ENCODE data around the gene TMPRSS3. TPM values are rescaled to one million over a fixed set of nuclear protein-coding genes. Genes with fewer than 3 reads are reported as not detected.

Gene TMPRSS3
- total RNA-seq, 1 donor from 2014 or later, result not detected

DNA sequence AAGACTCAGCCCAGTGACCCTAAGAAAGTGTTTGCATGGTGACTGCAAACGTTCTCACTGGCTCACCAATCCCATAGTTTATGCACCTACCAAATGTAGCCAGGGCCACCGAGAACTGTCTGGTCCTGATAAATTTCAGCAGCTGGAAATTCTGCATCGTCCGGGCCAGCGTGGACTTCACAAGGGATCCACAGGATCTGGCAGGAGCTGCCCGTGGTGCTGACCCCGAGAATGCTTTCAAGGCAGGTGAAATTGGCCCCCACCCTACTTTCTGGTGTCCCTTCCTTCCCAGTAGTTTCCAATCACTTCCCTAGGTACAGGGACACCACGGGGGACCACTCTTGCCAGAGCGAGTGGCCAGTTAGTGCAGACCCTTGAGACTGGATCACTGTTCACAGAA, 34.0 kb upstream of the TMPRSS3 start:
- H3K4me3 ChIP-seq (ENCODE audit: low read length in 3 of 3), result no peak overlapping the region
- no peak overlapping the region for H3K27ac ChIP-seq (ENCODE audit: low read depth, low read length)
- no peaks in the 10 kb centered on the region for H3K36me3 ChIP-seq (ENCODE audit: control insufficient read depth in 3 of 3, insufficient read depth in 3 of 3, low read length in 3 of 3)
- peaks cover 9 to 25% (median 24%) of the 10 kb centered on the region in 3 donors for H3K27me3 ChIP-seq (ENCODE audit: control insufficient read depth in 3 of 3, insufficient read depth in 3 of 3, low read length in 3 of 3)
- H3K4me1 ChIP-seq (ENCODE audit: control insufficient read depth in 3 of 3, insufficient read depth in 3 of 3, low read length in 3 of 3), result peaks cover 0 to 2% (median 0%) of the 10 kb centered on the region in 3 donors
- peaks cover 4 to 8% (median 7%) of the 10 kb centered on the region in 3 donors for H3K9me3 ChIP-seq (ENCODE audit: control insufficient read depth in 3 of 3, low read length in 3 of 3)
- H3K9ac ChIP-seq (ENCODE audit: low read depth in 1 of 3, low read length in 3 of 3), result no peak overlapping the region

DNA sequence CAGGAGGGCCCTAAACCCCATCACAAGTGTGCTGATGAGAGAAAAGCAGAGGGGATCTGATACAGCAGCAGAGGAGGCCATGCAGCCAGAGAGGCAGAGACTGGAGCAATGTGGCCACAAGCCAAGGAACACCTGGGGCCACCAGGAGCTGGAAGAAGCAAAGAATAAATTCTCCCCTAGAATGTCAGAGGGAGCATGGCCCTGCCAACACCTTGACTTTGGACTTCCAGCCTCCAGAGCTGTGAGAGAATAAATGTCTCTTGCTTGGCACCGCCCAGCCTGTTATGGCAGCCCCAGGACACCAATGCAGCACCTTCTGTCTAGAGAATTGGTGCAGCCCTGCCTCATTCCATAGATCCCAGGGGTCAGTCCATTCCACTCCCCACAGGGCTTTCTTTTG, 33.2 kb upstream of the TMPRSS3 start:
- peaks cover 4 to 8% (median 7%) of the 10 kb centered on the region in 3 donors for H3K9me3 ChIP-seq (ENCODE audit: control insufficient read depth in 3 of 3, low read length in 3 of 3)

DNA sequence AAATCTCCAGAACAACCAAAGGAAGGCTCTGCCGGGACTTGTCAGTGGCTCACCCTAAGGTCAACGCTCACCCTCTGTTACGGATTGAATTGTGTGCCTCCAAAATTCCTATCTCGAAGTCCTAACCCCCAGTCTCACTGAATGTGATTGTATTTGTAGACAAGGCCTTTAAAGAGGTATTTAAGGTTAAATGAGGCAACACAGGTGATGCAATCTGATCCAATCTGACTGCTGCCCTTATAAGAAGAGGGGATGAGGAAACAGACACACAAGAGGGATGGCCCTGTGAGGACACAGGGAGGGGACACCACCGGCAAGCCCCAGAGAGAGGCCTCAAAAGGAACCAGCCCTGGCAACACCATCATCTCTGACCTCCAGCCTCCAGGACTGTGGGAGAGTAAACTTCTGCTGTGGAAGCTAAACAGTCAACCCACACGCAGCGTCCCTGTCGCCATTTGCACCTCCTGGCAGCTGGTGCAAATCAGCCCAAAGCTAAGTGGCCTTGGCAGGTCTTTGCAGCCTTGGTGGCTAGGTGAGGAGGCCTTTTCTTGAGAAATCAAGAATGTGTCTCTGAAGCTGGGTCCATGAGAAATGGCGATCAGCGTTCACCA, 32.1 kb upstream of the TMPRSS3 start:
- peaks cover 9 to 41% (median 31%) of the 10 kb centered on the region in 3 donors for H3K27me3 ChIP-seq (ENCODE audit: control insufficient read depth in 3 of 3, insufficient read depth in 3 of 3, low read length in 3 of 3)
- H3K4me3 ChIP-seq (ENCODE audit: low read length in 3 of 3), result no peak overlapping the region
- peaks cover 4 to 8% (median 4%) of the 10 kb centered on the region in 3 donors for H3K9me3 ChIP-seq (ENCODE audit: control insufficient read depth in 3 of 3, low read length in 3 of 3)
- H3K27ac ChIP-seq (ENCODE audit: low read depth, low read length), result no peak overlapping the region
- H3K9ac ChIP-seq (ENCODE audit: low read depth in 1 of 3, low read length in 3 of 3), result no peak overlapping the region
- H3K36me3 ChIP-seq (ENCODE audit: control insufficient read depth in 3 of 3, insufficient read depth in 3 of 3, low read length in 3 of 3), result no peaks in the 10 kb centered on the region
- peaks cover 0 to 2% (median 0%) of the 10 kb centered on the region in 3 donors for H3K4me1 ChIP-seq (ENCODE audit: control insufficient read depth in 3 of 3, insufficient read depth in 3 of 3, low read length in 3 of 3)

More for the DNA sequence above, 33.2 kb upstream of the TMPRSS3 start:
- Histone ChIP-seq H3K36me3 (ENCODE audit: control insufficient read depth in 3 of 3, insufficient read depth in 3 of 3, low read length in 3 of 3) (no peaks in the 10 kb centered on the region), H3K27me3 (ENCODE audit: control insufficient read depth in 3 of 3, insufficient read depth in 3 of 3, low read length in 3 of 3) (peaks cover 9 to 32% (median 29%) of the 10 kb centered on the region in 3 donors), H3K4me1 (ENCODE audit: control insufficient read depth in 3 of 3, insufficient read depth in 3 of 3, low read length in 3 of 3) (peaks cover 0 to 2% (median 0%) of the 10 kb centered on the region in 3 donors), H3K27ac (ENCODE audit: low read depth, low read length) (no peak overlapping the region), H3K4me3 (ENCODE audit: low read length in 3 of 3) (no peak overlapping the region), H3K9ac (ENCODE audit: low read depth in 1 of 3, low read length in 3 of 3) (no peak overlapping the region)

DNA sequence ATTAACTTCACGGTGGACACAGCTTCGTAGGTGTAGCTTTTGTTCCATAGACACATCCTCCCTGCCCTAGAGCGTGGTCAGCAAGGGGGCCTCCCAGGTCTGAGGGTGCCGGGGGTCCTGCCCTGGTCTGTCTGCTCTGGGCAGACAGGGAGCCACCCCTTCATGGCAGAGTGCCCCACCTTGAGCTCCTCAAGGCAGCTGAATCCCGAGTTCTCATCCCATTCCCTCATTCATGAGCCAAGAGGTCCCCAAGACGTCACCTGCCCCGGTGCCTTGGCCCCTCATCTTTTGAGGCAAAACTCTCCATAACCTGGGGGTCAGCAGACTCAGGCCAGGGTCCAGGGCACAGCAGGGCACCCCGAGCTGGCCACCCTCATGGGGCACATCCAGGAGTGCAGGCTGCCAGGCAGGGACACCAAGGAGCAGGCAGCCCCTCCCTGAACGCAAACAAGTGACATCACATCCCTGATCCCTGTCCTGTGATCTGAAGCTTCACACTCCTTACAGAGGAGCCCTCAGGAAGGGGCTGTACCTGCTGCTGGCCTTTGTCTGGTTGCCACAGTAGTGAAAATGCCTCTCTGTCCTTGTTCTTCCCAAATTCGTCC, 31.1 kb upstream of the TMPRSS3 start:
- no peak overlapping the region for H3K4me3 ChIP-seq (ENCODE audit: low read length in 3 of 3)
- no peak overlapping the region for H3K9ac ChIP-seq (ENCODE audit: low read depth in 1 of 3, low read length in 3 of 3)
- peaks cover 9 to 39% (median 28%) of the 10 kb centered on the region in 3 donors for H3K27me3 ChIP-seq (ENCODE audit: control insufficient read depth in 3 of 3, insufficient read depth in 3 of 3, low read length in 3 of 3)
- H3K36me3 ChIP-seq (ENCODE audit: control insufficient read depth in 3 of 3, insufficient read depth in 3 of 3, low read length in 3 of 3), result no peaks in the 10 kb centered on the region
- H3K27ac ChIP-seq (ENCODE audit: low read depth, low read length), result no peak overlapping the region
- peaks cover 0 to 1% (median under 1%) of the 10 kb centered on the region in 3 donors for H3K9me3 ChIP-seq (ENCODE audit: control insufficient read depth in 3 of 3, low read length in 3 of 3)
- peaks cover 0 to 2% (median 0%) of the 10 kb centered on the region in 3 donors for H3K4me1 ChIP-seq (ENCODE audit: control insufficient read depth in 3 of 3, insufficient read depth in 3 of 3, low read length in 3 of 3)

DNA sequence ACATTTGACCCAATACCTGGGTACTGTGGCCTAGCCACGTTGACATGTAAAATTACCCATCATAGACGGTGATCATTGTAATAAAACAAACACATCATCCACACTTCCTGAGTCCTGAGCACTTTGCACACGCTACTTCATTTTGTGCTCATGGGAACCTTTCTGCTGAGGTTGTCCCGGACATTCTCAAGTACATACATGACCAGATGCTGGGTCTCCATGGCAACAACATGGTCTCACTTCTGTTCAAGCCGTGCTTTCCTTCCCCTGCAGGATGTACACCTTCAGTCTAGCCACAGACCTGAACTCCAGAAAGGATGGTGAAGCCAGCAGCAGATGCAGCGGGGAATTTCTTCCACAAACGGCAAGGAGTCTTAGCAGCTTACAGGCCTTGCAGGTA, 30.6 kb upstream of the TMPRSS3 start:
- H3K9ac ChIP-seq (ENCODE audit: low read depth in 1 of 3, low read length in 3 of 3), result no peak overlapping the region
- H3K4me1 ChIP-seq (ENCODE audit: control insufficient read depth in 3 of 3, insufficient read depth in 3 of 3, low read length in 3 of 3), result peaks cover 0 to 2% (median 0%) of the 10 kb centered on the region in 3 donors
- no peaks in the 10 kb centered on the region for H3K36me3 ChIP-seq (ENCODE audit: control insufficient read depth in 3 of 3, insufficient read depth in 3 of 3, low read length in 3 of 3)
- H3K27me3 ChIP-seq (ENCODE audit: control insufficient read depth in 3 of 3, insufficient read depth in 3 of 3, low read length in 3 of 3), result peaks cover 9 to 38% (median 27%) of the 10 kb centered on the region in 3 donors
- H3K27ac ChIP-seq (ENCODE audit: low read depth, low read length), result no peak overlapping the region
- H3K4me3 ChIP-seq (ENCODE audit: low read length in 3 of 3), result no peak overlapping the region
- no peaks in the 10 kb centered on the region for H3K9me3 ChIP-seq (ENCODE audit: control insufficient read depth in 3 of 3, low read length in 3 of 3)

DNA sequence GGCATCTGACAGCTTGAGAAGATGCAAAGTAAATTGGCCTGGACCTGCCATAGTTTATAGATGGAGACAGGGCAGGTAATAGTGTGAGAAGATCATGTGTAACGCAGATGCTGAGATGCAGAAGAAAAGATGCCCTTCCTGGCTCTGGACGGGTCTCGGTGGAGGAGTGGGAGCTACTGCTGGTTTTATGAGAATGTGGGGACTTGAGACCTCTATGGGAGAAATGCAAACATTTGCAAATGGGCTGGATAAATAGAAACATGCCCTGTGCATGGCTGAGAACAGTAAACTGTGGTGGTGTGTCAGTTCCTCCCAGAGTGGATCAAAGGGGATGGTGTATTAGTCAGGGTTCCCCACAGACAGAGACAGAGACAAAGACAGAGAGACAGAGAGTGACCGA, 29.7 kb upstream of the TMPRSS3 start:
- Histone ChIP-seq H3K36me3 (ENCODE audit: control insufficient read depth in 3 of 3, insufficient read depth in 3 of 3, low read length in 3 of 3) (no peaks in the 10 kb centered on the region), H3K27me3 (ENCODE audit: control insufficient read depth in 3 of 3, insufficient read depth in 3 of 3, low read length in 3 of 3) (peaks cover 13 to 41% (median 27%) of the 10 kb centered on the region in 3 donors), H3K4me3 (ENCODE audit: low read length in 3 of 3) (no peak overlapping the region), H3K9ac (ENCODE audit: low read depth in 1 of 3, low read length in 3 of 3) (no peak overlapping the region), H3K27ac (ENCODE audit: low read depth, low read length) (no peak overlapping the region), H3K9me3 (ENCODE audit: control insufficient read depth in 3 of 3, low read length in 3 of 3) (no peaks in the 10 kb centered on the region), H3K4me1 (ENCODE audit: control insufficient read depth in 3 of 3, insufficient read depth in 3 of 3, low read length in 3 of 3) (peaks cover 0 to 2% (median 0%) of the 10 kb centered on the region in 3 donors)

DNA sequence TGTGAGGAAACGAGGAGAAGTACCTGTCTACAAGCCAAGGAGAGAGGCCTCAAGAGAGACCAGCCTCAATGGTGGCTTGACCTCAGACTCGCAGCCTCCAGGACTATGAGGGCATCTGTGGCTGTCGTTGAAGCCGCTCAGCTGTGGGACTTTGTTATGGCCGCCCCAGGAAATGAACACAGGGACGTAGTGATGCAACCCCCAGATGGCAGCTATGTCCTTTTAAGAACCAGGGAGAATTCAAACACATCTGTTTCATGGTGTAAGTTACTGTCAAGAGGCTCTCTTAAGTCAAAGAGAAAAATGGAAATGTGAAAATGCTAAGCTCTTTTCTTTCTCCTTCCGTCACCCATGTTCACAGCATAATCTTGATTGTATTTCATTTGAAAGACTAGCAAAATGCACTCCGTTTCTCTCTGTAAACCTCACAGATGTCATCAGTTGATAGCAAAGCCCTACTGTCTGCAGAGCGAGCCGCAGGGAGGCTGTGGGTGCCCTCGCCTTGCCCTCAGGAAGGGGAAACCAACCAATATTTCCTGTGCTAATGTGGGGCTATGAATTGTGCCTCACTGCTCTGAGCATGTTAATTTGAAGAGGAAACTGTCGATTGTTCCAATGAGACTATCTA, 29.2 kb upstream of the TMPRSS3 start:
- H3K27ac ChIP-seq (ENCODE audit: low read depth, low read length), result no peak overlapping the region

DNA sequence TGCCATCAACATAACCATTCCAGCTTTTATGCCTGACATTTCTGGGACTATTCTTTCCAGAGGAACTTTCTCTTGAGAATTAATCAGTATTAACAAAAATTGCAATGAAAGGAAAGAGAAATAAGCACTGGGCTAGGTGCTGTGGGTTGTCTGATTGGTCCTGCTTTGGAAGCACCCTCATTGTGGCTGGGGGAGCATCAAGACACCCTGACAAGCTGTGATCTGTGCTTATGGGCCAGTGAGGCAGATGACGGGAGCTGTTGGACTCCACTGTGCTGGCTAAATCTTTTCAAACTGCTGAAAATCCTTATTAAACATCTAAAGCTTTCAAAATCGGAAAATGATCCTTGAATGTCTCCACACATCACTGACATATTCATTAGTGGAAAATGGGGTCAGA, 27.8 kb upstream of the TMPRSS3 start:
- peaks cover 14 to 43% (median 28%) of the 10 kb centered on the region in 3 donors for H3K27me3 ChIP-seq (ENCODE audit: control insufficient read depth in 3 of 3, insufficient read depth in 3 of 3, low read length in 3 of 3)
- H3K4me1 ChIP-seq (ENCODE audit: control insufficient read depth in 3 of 3, insufficient read depth in 3 of 3, low read length in 3 of 3), result peaks cover 0 to 2% (median 0%) of the 10 kb centered on the region in 3 donors
- no peak overlapping the region for H3K4me3 ChIP-seq (ENCODE audit: low read length in 3 of 3)
- no peaks in the 10 kb centered on the region for H3K36me3 ChIP-seq (ENCODE audit: control insufficient read depth in 3 of 3, insufficient read depth in 3 of 3, low read length in 3 of 3)
- no peaks in the 10 kb centered on the region for H3K9me3 ChIP-seq (ENCODE audit: control insufficient read depth in 3 of 3, low read length in 3 of 3)
- H3K9ac ChIP-seq (ENCODE audit: low read depth in 1 of 3, low read length in 3 of 3), result no peak overlapping the region
- no peak overlapping the region for H3K27ac ChIP-seq (ENCODE audit: low read depth, low read length)

More for the DNA sequence above, 29.2 kb upstream of the TMPRSS3 start:
- Histone ChIP-seq H3K9me3 (ENCODE audit: control insufficient read depth in 3 of 3, low read length in 3 of 3) (no peaks in the 10 kb centered on the region), H3K4me1 (ENCODE audit: control insufficient read depth in 3 of 3, insufficient read depth in 3 of 3, low read length in 3 of 3) (peaks cover 0 to 2% (median 0%) of the 10 kb centered on the region in 3 donors), H3K36me3 (ENCODE audit: control insufficient read depth in 3 of 3, insufficient read depth in 3 of 3, low read length in 3 of 3) (no peaks in the 10 kb centered on the region), H3K27me3 (ENCODE audit: control insufficient read depth in 3 of 3, insufficient read depth in 3 of 3, low read length in 3 of 3) (peaks cover 14 to 44% (median 30%) of the 10 kb centered on the region in 3 donors), H3K4me3 (ENCODE audit: low read length in 3 of 3) (no peak overlapping the region), H3K9ac (ENCODE audit: low read depth in 1 of 3, low read length in 3 of 3) (no peak overlapping the region)

DNA sequence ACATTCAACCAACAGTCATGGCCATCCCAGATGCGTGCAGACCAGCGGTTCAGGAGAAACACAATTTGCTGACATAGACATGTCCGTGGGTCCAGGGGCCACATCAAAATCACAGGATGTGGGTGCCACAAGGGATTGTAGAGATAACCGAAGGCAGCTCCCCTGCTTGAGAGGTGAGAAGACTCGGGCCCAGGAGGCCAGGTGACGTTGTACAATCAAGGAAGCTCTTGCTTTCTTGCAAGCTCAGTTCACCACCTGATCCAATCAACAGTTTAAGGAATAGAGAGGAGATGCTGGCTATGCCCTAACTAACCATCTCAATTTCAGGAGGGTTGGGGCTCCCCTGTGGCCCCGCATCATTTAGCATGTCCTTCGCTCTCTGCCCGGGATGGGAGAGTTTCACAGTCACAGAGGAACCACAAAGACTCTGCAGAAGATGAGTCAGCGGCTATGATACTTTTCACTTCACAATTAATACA, 27.4 kb upstream of the TMPRSS3 start:
- Histone ChIP-seq H3K27ac (ENCODE audit: low read depth, low read length) (no peak overlapping the region), H3K4me3 (ENCODE audit: low read length in 3 of 3) (no peak overlapping the region), H3K4me1 (ENCODE audit: control insufficient read depth in 3 of 3, insufficient read depth in 3 of 3, low read length in 3 of 3) (peaks cover 0 to 2% (median 0%) of the 10 kb centered on the region in 3 donors), H3K9me3 (ENCODE audit: control insufficient read depth in 3 of 3, low read length in 3 of 3) (no peaks in the 10 kb centered on the region), H3K27me3 (ENCODE audit: control insufficient read depth in 3 of 3, insufficient read depth in 3 of 3, low read length in 3 of 3) (peaks cover 14 to 45% (median 28%) of the 10 kb centered on the region in 3 donors), H3K9ac (ENCODE audit: low read depth in 1 of 3, low read length in 3 of 3) (no peak overlapping the region), H3K36me3 (ENCODE audit: control insufficient read depth in 3 of 3, insufficient read depth in 3 of 3, low read length in 3 of 3) (no peaks in the 10 kb centered on the region)

Data from skeletal muscle tissue (tissue), 4 donors.